ENCODE results near the gene C1orf198. TPM values are rescaled to one million over a fixed set of nuclear protein-coding genes. Genes with fewer than 3 reads are reported as not detected.

C1orf198 gene
- polyA plus RNA-seq, 1 donor from 2014 or later: 5.5 TPM

DNA sequence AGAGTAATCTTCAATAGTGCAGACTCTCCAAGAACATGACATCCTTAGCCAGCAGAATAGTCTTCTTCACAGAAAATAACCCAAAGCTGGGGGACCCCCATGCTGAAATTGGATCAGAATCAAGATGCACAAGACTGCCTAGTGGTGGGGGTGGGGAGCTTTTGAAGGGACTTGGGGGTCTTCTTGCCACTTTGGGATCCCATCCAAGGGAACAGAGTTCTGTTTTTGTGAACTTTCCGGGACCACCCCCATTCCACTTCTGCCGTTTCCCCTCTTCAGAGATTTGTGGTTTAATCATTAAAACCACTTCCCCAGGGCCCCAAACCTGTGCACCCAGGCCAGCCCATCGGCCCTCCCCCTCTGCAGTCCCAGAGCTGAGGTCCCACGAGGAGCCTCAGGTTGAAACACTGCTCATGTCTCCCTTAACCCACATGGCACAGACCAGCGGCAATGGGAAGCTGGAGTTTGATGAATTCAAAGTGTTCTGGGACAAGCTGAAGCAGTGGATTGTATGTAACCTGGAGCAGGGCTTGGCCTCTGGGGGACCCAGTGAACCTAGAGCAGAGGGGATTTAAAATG, 76.2 kb downstream of the C1orf198 start:
- H3K27me3 Mint-ChIP-seq: peaks cover 4% of the 10 kb centered on the region
- no peaks in the 10 kb centered on the region for H3K36me3 Mint-ChIP-seq
- H3K4me1 Mint-ChIP-seq: no peaks in the 10 kb centered on the region
- no peak overlapping the region for H3K27ac Mint-ChIP-seq
- no peak overlapping the region for H3K4me3 Mint-ChIP-seq
- H3K9me3 Mint-ChIP-seq: no peaks in the 10 kb centered on the region

GRCh38 chr1:230790026-230790425, 78.3 kb downstream of the C1orf198 start:
- no peaks in the 10 kb centered on the region for H3K9me3 Mint-ChIP-seq
- H3K27me3 Mint-ChIP-seq: peaks cover 4% of the 10 kb centered on the region
- no peaks in the 10 kb centered on the region for H3K4me1 Mint-ChIP-seq
- H3K4me3 Mint-ChIP-seq: no peak overlapping the region
- H3K36me3 Mint-ChIP-seq: no peaks in the 10 kb centered on the region
- H3K27ac Mint-ChIP-seq: no peak overlapping the region

DNA sequence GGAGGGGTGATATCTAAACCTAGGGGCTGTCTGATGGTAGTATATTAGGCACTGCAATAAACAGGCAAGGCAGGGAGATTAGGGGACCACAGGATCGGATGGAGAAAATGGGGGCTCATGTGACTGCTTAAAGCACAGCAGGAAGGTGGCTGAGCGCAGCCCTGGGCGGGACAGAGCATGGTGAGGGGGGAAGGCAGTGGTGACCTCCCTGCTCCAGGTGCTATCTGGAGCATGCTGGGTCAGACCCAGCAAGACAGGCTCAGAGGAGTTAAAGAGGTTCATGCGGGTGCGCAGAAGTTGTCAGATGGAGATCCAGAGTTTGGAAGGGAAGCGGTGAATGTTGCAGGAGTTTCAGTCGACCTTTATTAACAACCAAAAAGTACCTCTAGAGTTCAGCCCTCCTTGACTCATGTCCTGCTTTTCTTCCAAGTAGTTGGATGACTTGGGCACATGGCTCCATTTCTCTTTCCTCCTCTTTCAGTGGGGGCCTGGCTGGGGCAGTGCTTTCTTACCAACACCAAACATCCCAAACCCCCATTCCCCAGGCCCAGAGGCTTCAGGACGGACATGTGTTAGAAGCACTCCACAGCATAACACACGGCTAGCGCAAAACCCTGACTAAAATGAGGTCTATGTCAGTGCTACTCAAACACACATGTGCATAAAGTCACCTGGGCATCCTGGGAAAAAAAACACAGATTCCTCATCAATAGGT, 79.6 kb downstream of the C1orf198 start:
- Mint-ChIP-seq H3K27ac (no peak overlapping the region), H3K4me1 (no peaks in the 10 kb centered on the region), H3K4me3 (no peak overlapping the region), H3K27me3 (peaks cover 4% of the 10 kb centered on the region), H3K9me3 (no peaks in the 10 kb centered on the region), H3K36me3 (no peaks in the 10 kb centered on the region)

GRCh38 chr1:230787471-230787870, 80.8 kb downstream of the C1orf198 start:
- no peaks in the 10 kb centered on the region for H3K4me1 Mint-ChIP-seq
- no peaks in the 10 kb centered on the region for H3K9me3 Mint-ChIP-seq
- peaks cover 4% of the 10 kb centered on the region for H3K27me3 Mint-ChIP-seq
- H3K36me3 Mint-ChIP-seq: no peaks in the 10 kb centered on the region
- H3K4me3 Mint-ChIP-seq: no peak overlapping the region
- no peak overlapping the region for H3K27ac Mint-ChIP-seq

Other genes with a start within 250 kb of the C1orf198 start
- 31.8 TPM for gene COG2, start 226.0 kb downstream of the C1orf198 start, polyA plus RNA-seq
- gene AGT, start 154.4 kb downstream of the C1orf198 start, polyA plus RNA-seq: not detected
- not detected for gene CAPN9, start 121.1 kb downstream of the C1orf198 start, polyA plus RNA-seq
- 12.8 TPM for gene TTC13, start 110.3 kb upstream of the C1orf198 start, polyA plus RNA-seq
- gene ARV1, start 110.6 kb upstream of the C1orf198 start, polyA plus RNA-seq: 29.2 TPM
- gene FAM89A, start 171.7 kb upstream of the C1orf198 start, polyA plus RNA-seq: 6.9 TPM